G401 (cell line): ENCODE data around the gene AMZ2. TPM values are rescaled to one million over a fixed set of nuclear protein-coding genes. Genes with fewer than 3 reads are reported as not detected.
"Not testable (repeated sequence)": the region's sequence is repeated elsewhere in the genome, so short reads cannot be mapped to it uniquely, and the experiment has no call there.

Experiments used
- DNase-seq: peaks from one replicate; pipeline ENCODE4 v3.0.0-alpha.2; 2015; ENCODE audit warnings: low spot score
- in situ Hi-C: cut with HindIII; loops from 2 replicates; pipeline ENCODE4 v1.10.0; 2016; ENCODE audit warnings: low sequenced_read_pairs, mixed read lengths
- total RNA-seq: library from RNA; depleted of rRNA; stranded (reverse); fragments of >200 nt; shearing (Covaris generic); gene quantifications from 2 replicates; pipeline ENCODE4 v1.2.3, GENCODE V29; 2014

Gene AMZ2
- total RNA-seq, 1 experiment from 2014 or later, result 142 TPM

DNA sequence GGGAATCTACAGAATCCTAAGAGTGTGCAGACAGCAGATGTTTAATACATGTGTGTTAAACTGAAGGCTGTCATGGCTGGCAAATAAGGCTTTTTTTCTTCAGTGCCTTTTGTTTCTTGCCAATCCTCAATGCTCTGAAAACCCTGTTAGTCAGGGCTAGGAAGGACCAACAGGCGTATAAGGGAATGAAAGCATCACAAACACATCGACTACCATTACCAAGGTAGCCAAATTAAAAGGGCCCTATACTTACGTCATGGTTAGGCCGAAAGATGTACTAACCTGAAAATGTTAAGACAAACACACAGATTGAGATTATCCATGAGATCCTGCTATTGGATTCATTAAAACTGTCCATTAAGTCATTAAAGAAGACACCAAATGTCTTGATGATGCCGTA lies 30.0 kb downstream of the AMZ2 start:
- no peak for DNase-seq
- in situ Hi-C loops, result no loop called here

GRCh38 chr17:68281965-68282364 lies 34.1 kb downstream of the AMZ2 start:
- DNase-seq, in situ Hi-C loops: not testable (repeated sequence)

DNA sequence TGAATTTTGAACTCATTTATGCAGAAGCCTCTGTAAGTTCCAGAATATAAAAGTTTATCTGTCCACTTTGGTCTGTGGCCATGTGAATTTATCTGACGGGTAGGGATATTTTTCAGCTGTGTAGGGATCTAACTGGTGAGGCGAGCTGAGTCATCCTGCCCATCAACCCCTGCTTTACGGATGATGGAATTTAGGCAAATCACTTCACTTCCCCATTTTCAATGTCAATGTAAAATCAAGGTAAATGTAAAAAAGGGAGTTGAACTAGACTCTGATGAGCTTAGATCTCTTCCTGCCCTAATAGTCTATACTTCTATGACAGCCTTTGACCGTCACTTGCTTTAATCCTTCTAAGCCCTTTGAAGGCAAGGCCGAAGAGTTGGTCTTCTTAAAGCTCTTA lies 40.5 kb downstream of the AMZ2 start:
- in situ Hi-C loops, result no loop called here
- DNase-seq, result no peak

- DNase-seq, result peak; percentile 29
- in situ Hi-C loops, result no loop called here
Measured at GRCh38 chr17:68288804-68289203, 41.0 kb downstream of the AMZ2 start.

- in situ Hi-C loops, result no loop called here
- peak; percentile 45 for DNase-seq
Measured at GRCh38 chr17:68289473-68289872, 41.6 kb downstream of the AMZ2 start.

DNA sequence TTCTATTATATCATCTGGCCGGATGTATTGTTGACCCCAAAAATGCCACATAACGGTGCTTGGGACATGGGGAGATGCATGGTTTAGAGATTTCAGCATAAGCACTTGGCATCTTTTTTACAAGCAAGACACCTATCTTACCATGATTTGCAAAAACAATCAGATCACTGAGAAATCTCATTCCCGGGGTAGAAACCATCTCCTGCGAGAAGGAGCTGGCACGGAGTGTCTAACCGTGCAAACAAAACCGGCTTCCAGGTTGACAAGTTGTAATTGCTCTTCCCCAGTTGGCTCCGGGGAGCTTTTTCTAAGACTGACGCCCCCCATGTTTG lies 42.1 kb downstream of the AMZ2 start:
- in situ Hi-C loops, result no loop called here
- peak; percentile 63 for DNase-seq

GRCh38 chr17:68290268-68290954 lies 42.6 kb downstream of the AMZ2 start:
- in situ Hi-C loops, result no loop called here
- DNase-seq, result no peak

DNA sequence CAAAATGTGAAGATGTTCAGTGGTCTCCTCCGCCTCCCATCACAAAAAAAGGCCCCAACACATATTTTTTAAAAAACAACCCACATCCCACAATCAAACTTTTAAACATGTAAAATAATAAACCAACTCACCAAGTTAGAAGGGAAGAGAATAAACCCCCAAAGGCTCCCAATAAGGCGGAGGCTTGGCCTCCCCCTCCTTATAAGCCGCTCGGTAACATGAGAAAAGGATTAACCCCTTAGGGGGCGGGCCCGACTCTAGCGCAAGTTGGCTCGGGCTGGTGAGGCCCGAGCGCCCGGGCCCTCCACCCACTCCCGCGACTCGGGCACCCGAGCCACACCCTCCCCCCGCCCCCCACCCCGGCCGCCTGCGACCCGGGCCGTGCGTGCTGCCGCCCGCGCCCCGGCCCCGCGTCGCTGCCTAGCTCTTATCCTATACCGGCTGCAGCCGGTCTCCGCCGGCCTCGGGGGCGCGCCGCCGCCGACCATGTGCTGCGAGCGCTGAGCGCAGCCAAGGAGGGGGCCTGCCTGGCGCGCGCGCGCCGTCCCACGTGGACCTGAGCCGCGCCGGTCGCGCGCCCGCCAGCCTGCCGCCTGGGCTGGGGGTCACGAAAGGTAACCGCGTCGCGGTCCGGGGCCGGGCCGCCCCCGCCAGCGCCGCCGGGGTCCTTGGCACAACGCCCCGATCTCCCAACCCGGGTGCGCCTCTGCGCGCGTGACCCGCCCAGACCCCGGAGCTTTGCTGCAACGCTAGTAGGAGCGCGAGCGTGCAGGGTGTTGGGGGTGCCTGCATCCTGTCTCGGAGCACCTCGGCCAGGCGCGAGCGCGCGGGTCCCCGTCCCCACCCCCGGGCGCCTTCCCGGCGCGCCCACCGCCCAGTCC lies 43.4 kb downstream of the AMZ2 start, which contains the start of the genes ARSG and SLC16A6:
ARSG (plus strand) TSS at position 541 of the 881 bp plus-strand sequence. CDS start 15,999 bp downstream, outside the sequence.
SLC16A6 (minus strand) TSS at position 173 of the 881 bp plus-strand sequence. CDS start 12,807 bp downstream, outside the sequence.
- in situ Hi-C loops, result no loop called here
- DNase-seq, result peak; percentile 75

- peak; percentile 68 for DNase-seq
- in situ Hi-C loops, result no loop called here
Measured at GRCh38 chr17:68291836-68292688, 44.2 kb downstream of the AMZ2 start.

GRCh38 chr17:68292689-68293040 lies 44.8 kb downstream of the AMZ2 start:
- in situ Hi-C loops, result no loop called here
- peak; percentile 62 for DNase-seq

- no peak for DNase-seq
- in situ Hi-C loops, result no loop called here
Measured at GRCh38 chr17:68293490-68294195, 45.8 kb downstream of the AMZ2 start.

GRCh38 chr17:68294196-68294555 lies 46.3 kb downstream of the AMZ2 start:
- no peak for DNase-seq
- in situ Hi-C loops, result no loop called here

DNA sequence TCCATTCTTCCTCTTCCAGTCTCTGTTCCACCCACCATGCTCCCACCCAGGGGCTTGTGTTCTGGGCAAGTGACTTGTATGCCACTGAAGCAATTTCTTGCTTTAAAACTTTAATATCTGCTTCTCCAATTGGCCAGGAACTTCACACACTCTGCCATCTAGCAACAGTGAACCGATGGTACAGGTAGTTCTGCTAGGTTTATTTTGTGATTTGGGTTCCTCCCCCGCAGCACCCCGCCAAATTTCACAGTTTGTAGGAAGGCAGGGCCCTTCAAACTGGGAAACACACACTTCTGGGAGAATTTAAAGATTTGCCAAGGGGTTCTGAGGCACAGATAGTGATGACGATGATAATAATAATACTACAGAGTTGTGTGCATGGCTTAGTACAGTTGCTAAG lies 46.8 kb downstream of the AMZ2 start:
- no peak for DNase-seq
- in situ Hi-C loops, result no loop called here

GRCh38 chr17:68295086-68295485 lies 47.2 kb downstream of the AMZ2 start:
- no peak for DNase-seq
- in situ Hi-C loops, result no loop called here

GRCh38 chr17:68296217-68297191 lies 48.7 kb downstream of the AMZ2 start:
- DNase-seq, result no peak

DNA sequence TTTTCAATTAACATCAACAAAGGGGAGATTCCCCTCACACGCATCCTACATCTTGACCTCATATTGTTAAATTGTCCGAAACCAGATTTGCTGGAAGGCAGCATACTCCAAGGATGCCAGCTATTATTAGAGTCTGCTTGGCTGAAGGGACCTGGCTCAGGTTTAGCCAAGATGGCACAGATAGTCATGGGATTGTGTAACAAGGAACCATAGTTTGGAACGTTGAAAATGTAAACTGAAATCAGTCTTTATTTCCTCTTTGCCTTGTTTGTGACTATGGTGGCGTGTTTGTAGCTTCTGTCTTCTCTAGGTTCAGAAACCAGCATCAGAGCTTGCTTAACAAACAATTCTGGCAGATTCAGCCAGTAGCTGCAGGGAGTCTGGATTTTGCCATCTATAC lies 49.4 kb downstream of the AMZ2 start:
- in situ Hi-C loops, result no loop called here
- peak; percentile 85 for DNase-seq

More at GRCh38 chr17:68296217-68297191, 48.7 kb downstream of the AMZ2 start:
- in situ Hi-C loops, result no loop called here

- DNase-seq, result no peak
- in situ Hi-C loops, result no loop called here
Measured at GRCh38 chr17:68298601-68299000, 50.8 kb downstream of the AMZ2 start.

GRCh38 chr17:68299817-68300216 lies 52.0 kb downstream of the AMZ2 start:
- in situ Hi-C loops, result no loop called here
- no peak for DNase-seq
